ENCODE measurements around the gene IKBIP. TPM values are rescaled to one million over a fixed set of nuclear protein-coding genes. Genes with fewer than 3 reads are reported as not detected.

IKBIP gene
- total and polyA plus RNA-seq, 2 donors (not counting 3 experiments of a cell fraction or from before 2014, with no cell fraction given): 12.9 to 56.8 TPM

DNA sequence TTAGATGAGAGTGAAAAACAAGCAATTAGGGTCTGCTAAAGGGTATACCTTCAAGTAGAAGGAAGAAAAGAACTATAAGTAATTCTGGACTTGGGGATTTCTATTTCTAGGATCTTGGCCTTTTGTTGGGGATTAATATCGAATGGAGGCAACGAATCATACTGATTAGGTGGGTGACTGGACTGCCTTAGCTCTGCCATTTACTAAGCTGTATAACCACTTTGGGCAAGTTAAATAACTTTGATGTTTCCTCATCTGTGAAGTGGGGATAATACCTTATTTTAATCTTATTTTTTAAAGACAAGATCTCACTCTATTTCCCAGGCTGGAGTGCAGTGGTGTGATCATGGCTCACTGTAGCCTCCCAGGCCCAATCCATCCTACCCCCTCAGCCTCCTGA is 6.6 kb downstream of the IKBIP start:
- no peaks in the 10 kb centered on the region for H3K27me3 ChIP-seq (ENCODE audit: control insufficient read depth in 2 of 2, insufficient read depth in 2 of 2, low read length in 2 of 2)
- H3K4me2 ChIP-seq (ENCODE audit: insufficient read depth, low read length): no peak overlapping the region
- DNase-seq (ENCODE audit: low read depth, low spot score): no peak
- CTCF ChIA-PET: interaction anchor here (1.3 to 1.8 kb wide), 3 partner anchors 8 to 71 kb away, joined by 4 to 5 read pairs (median 5); no protein-coding TSS in a partner anchor
- H3K27ac ChIP-seq (ENCODE audit: insufficient read depth, low read depth, low read length): no peak overlapping the region
- H2AFZ ChIP-seq (ENCODE audit: low read depth, low read length): no peak overlapping the region
- dilution Hi-C loops (cut with MboI; ENCODE audit: extremely low pct_ligation_motif_present, low sequenced_read_pairs) (no loop called here), intact Hi-C loops (cut with micrococcal nuclease) (no loop called here)
- H4K20me1 ChIP-seq (replicated peaks; ENCODE audit: control insufficient read depth, extremely low read depth, insufficient read depth, low read length): no peaks in the 10 kb centered on the region
- peaks cover 0 to 2% of the 10 kb centered on the region in 2 experiments for H3K36me3 ChIP-seq (ENCODE audit: control insufficient read depth in 2 of 2, extremely low read depth in 1 of 2, insufficient read depth in 2 of 2, low read length in 2 of 2)
- BruUV-seq (replicated peaks): no TSS peak
- no peak for FAIRE-seq
- no peak overlapping the region for H3K9ac ChIP-seq (replicated peaks; ENCODE audit: extremely low read depth, insufficient read depth, low read length)
- H3K79me2 ChIP-seq (ENCODE audit: control insufficient read depth, insufficient read depth, low read length): peaks cover 77% of the 10 kb centered on the region
- peaks cover 30% of the 10 kb centered on the region for H3K4me1 ChIP-seq (ENCODE audit: control insufficient read depth, extremely low read depth, insufficient read depth, low read length)
- H3K9me1 ChIP-seq (replicated peaks; ENCODE audit: control insufficient read depth, extremely low read depth, insufficient read depth, low read length): no peaks in the 10 kb centered on the region
- H3K4me3 ChIP-seq (replicated peaks in 1 of 3; ENCODE audit: insufficient read depth in 1 of 3, low read depth in 1 of 3, low read length in 3 of 3): no peak overlapping the region
- TF ChIP-seq, protein P1, sequence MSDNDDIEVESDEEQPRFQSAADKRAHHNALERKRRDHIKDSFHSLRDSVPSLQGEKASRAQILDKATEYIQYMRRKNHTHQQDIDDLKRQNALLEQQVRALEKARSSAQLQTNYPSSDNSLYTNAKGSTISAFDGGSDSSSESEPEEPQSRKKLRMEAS (IDR thresholded peaks at IDR 0.05; ENCODE audit: insufficient read depth, insufficient read length): no peak
- TF ChIP-seq POLR2AphosphoS5 (IDR thresholded peaks at IDR 0.05; ENCODE audit: insufficient read depth, low read depth, low read length) (no peak), JUN (IDR thresholded peaks at IDR 0.05; ENCODE audit: borderline replicate concordance, insufficient read depth, insufficient read length, low read depth) (no peak), FOS (IDR thresholded peaks at IDR 0.05; ENCODE audit: borderline replicate concordance, insufficient read depth, low read length) (no peak), GATA2 (IDR thresholded peaks at IDR 0.05; ENCODE audit: insufficient read depth, insufficient read length, low read depth, low read length) (no peak), POLR2A (IDR thresholded peaks at IDR 0.05; ENCODE audit: low read depth, low read length) (no peak), EZH2 (IDR thresholded peaks at IDR 0.05; ENCODE audit: borderline replicate concordance, low read depth, low read length, severe bottlenecking) (no peak), MYC (IDR thresholded peaks at IDR 0.05; ENCODE audit: low read depth, low read length) (no peak)
- TF ChIP-seq, protein P2, sequence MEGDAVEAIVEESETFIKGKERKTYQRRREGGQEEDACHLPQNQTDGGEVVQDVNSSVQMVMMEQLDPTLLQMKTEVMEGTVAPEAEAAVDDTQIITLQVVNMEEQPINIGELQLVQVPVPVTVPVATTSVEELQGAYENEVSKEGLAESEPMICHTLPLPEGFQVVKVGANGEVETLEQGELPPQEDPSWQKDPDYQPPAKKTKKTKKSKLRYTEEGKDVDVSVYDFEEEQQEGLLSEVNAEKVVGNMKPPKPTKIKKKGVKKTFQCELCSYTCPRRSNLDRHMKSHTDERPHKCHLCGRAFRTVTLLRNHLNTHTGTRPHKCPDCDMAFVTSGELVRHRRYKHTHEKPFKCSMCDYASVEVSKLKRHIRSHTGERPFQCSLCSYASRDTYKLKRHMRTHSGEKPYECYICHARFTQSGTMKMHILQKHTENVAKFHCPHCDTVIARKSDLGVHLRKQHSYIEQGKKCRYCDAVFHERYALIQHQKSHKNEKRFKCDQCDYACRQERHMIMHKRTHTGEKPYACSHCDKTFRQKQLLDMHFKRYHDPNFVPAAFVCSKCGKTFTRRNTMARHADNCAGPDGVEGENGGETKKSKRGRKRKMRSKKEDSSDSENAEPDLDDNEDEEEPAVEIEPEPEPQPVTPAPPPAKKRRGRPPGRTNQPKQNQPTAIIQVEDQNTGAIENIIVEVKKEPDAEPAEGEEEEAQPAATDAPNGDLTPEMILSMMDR (IDR thresholded peaks at IDR 0.05; ENCODE audit: extremely low read depth in 1 of 2, insufficient read depth in 1 of 2, low read depth in 1 of 2, low read length in 2 of 2): no peak
- POLR2A ChIA-PET: no interaction called here
- H3K9me3 ChIP-seq (replicated peaks; ENCODE audit: control insufficient read depth, insufficient read depth, low read length): no peaks in the 10 kb centered on the region

Data from endothelial cell of umbilical vein (primary cell).